NCI-H146 treated with DMSO at 0.1 percent for 48 hours (cell line): Measurements from ENCODE around the gene UQCR10.

ENCODE experiments used
- DNase-seq: peaks from one replicate; lab custom pipeline; 2025; ENCODE audit not compliant: unreplicated experiment; lab: John Stamatoyannopoulos, UW

The UQCR10 gene

GRCh38 chr22:29795663-29796062 lies 28.5 kb downstream of the UQCR10 start:
- no peak for DNase-seq

DNA sequence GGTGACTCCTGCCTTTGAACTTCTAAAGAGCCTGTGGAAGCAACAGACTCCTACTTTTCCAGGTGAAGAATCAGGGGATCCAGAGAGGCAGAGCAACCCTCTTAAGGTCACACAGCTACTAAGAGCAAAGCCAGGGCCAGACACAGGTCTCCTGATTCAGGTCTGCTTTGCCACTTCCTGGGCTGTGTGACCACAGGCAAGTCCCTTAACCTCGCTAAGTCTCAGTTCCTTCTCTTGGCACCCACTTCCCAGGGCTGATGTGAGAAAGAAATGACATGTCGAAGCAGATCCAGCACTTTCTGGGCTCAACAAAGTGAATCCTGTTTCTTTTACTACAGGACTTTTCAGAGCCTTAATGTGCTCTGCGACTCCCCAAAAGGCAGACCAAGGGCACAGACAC lies 30.2 kb downstream of the UQCR10 start:
- no peak for DNase-seq

DNA sequence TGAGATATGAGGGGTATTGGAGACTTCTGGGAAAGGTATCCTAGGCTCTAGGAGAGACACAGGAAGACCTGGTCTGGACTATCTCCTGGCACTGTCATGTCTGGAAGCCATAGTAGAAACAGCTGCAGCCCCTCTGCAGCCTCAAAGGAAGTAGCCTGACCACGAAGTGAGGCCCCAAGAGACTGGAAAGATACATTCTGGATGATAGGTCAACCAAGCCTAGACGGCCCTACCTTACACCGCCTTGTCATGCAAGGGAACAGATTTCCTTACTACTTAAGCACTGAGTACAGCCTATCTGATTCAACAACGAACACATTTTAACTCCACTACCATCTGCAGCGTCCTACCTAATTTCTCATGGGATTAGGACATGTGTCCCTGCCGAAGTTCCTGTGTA lies 31.1 kb downstream of the UQCR10 start:
- no peak for DNase-seq

DNA sequence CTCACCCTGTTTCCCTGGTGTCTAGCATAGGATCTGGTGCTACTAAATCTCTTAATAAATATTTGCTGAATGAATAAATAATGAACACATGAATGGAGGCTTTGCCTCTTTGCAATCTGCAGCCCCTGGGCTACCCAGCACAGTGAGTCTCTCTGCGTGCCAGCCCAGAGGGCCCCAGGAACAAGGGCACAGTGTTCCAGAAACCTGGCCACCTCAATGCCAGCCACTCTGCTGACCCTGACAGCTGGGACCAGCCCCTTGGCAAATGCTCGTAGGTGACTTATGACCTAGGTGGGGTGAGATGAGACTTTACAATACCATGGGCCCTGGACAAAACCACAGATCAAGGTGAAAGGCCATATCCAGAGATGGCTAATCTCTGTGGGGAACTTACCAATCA lies 31.6 kb downstream of the UQCR10 start:
- DNase-seq, result no peak

DNA sequence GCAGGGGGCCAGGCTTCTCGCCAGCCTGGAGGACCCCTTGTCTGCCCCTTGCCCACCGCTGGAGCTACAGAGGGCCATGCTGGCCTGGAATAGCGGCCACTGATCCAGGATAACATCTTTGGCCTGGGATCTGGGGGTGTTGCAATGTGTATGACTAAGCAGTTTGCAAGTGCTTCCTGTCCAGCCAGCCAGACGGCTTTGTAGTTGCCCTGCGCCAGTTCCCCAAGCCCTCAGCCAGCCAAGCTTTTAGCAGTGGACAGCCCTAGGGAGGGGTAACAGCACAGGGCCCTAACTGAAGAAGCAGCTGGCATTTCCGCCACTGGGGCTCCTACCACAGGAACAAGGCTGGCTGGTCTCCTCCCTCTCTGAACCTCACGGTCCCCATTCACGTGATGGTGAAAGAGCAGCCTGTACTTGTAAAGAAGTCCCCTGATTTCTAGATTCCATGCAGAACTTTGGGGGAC lies 32.1 kb downstream of the UQCR10 start:
- DNase-seq, result no peak

DNA sequence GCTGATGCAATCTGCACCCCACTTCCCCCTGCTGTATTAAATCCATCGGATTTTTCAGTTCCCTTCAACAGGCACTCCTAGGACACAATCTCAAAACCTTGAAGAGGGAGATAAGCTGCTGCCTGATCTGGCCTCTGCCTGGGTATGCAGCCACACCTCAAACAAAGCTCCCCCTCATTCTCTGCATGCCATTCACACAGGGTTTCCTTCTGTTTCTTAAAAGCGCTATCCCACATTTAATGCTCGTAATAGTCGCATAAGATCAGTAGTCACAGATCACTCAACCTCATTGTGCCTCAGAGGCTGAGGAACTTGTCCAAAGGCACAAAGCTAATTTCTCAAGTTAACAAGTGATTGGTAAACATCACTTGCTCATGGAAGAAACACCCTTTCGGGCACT lies 34.0 kb downstream of the UQCR10 start:
- no peak for DNase-seq

- DNase-seq, result no peak
These were observed 34.6 kb downstream of the UQCR10 start for GRCh38 chr22:29801796-29802195.

DNA sequence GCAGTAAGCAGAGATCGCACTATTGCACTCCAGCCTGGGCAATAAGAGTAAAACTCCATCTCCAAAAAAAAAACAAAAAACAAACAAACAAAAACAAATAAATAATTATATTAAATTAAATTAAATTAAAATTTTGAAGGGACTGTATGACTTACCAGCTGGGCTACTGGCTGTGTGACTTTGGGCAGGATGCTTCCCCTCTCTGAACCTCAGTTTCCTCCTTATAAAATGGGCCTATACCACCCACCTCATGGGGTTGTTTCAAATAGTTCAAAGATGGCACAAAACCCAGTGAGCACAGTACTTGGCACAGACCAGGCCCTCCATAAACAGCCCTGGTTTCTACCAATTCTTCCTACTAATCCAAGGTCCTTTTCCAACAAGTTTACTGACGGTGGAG lies 36.0 kb downstream of the UQCR10 start:
- DNase-seq, result no peak

GRCh38 chr22:29804985-29805384 lies 37.8 kb downstream of the UQCR10 start:
- DNase-seq, result no peak

- DNase-seq, result no peak
These were observed 39.0 kb downstream of the UQCR10 start for GRCh38 chr22:29806196-29806595.

DNA sequence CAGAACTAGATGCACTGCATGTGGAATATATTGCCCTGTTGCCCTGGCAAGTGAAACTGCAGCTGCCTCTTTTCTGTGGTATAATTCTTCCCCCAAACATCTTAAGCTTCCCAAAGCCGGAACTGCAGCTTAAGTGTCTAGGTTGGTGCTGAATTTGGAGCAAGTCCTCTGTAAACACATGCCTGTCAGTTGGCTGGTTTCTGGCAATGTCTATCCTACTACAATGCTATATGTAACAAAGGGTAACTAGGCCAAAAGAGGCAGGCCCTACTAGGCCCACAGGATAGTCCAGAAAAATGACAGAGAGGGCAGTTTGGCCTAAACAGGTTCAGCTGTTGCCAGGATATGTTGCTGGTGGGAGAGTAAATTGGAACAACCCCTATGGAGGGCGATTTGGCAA lies 43.0 kb downstream of the UQCR10 start:
- no peak for DNase-seq

- no peak for DNase-seq
These were observed 44.2 kb downstream of the UQCR10 start for GRCh38 chr22:29811377-29811776.

DNA sequence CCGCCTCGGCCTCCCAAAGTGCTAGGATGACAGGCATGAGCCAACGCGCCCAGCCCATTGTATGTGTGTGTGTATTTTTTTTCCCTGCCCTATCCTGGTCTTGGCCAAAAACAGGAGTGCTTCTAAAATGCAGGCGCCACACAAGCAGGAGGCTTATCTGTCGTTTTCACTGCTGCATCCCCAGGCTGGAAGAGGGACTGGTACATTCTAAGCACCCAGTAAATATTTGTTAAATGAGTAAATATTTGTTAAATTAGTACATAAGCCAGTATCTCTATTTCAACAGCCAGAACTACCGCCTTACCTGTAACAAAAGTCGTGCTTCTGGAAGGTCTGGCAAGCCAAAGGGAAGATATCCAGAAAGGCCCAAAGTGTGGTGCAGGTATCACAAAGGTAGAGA lies 46.0 kb downstream of the UQCR10 start:
- no peak for DNase-seq

DNA sequence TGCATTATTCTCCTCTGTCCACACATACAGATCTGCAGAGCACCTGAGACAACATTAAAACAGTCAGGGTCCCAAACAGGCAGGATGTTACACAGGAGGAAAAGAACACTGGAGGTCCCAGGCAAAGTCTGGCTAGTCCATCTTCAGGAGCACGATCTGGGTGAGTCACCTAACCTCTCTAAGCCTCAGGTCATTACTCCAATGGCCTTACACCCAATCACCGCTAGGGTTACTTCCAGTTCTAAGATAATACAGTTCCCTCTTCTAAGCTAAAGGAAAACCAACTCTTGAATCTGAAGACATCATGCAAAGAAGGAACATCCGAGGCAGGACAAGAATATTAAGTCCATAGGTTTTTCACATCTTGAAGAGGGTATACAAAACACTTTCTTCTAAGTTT lies 46.4 kb downstream of the UQCR10 start:
- DNase-seq, result no peak

DNA sequence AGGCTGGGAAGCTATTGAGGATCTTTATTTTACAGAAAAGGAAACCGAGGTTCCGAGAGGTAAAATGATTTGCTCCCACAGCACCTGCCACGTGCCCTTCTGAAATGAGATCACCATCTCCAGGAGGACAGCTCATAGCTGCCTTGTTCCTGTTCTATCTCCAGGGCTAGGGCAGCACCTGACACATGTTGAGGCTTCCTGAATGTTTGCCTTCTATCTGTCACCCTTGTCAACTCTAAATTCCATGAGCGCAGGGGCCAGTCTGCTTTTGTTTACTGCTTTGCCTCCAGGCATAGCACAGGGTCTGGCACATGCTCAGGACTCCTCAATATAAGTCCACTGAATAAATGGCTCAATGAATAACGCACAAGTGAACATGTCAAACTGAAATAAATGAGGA lies 46.8 kb downstream of the UQCR10 start:
- DNase-seq, result no peak

DNA sequence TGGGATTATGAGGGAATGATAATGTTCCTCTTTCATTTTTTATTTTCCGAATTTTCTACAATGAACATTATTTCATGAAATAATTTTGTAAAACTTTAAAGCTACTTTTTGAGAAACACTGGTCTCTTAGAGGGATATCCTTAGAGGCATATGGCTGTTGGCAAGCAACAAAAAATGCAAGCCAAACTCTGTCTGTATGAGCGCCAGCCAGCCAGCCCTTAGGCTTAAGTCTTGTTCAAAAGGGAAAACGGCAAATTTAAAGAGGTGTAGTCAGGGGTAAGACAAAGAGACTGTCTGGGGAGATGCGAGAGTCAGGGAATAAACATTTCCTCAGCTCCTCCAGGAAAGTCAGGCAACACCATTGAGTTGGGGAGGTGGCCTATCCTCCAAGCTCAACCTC lies 48.4 kb downstream of the UQCR10 start:
- DNase-seq, result no peak

- DNase-seq, result no peak
These were observed 49.0 kb downstream of the UQCR10 start for GRCh38 chr22:29816128-29816527.

- DNase-seq, result no peak
These were observed 49.4 kb downstream of the UQCR10 start for GRCh38 chr22:29816539-29816938.

- no peak for DNase-seq
These were observed 49.8 kb downstream of the UQCR10 start for GRCh38 chr22:29816980-29817379.

DNA sequence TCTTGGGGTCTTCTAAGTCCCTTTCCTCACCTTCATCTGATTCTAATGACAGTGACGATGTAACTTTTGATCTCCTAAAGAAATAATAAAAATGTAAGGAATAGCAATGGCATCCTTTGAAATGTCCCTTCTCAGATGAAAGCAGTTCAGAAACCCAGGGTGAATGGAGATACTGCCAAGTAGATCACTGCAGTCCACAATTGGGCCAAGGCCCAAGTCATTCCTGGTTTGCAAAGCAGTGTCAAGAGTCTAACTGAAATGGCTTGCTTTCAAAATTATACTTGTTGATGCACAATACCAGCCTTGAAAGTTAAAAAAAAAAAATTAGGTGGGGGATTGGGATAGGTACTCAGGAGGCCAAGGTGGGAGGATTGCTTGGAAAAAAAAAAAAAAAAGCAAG lies 50.6 kb downstream of the UQCR10 start:
- DNase-seq, result no peak

GRCh38 chr22:29819501-29819900 lies 52.3 kb downstream of the UQCR10 start:
- no peak for DNase-seq
